Measurements from ENCODE around the gene LRCOL1.
A peak's percentile ranks its signal among the peaks of the same experiment; 100 is the strongest.

LRCOL1 gene

GRCh38 chr12:132622437-132623071, 12.2 kb upstream of the LRCOL1 start (continued):
- TF ChIP-seq ZNF266 (tag by site-specific recombination; IDR thresholded peaks at IDR 0.05; ENCODE audit: low read depth) (no peak), GLIS2 (tag by site-specific recombination; IDR thresholded peaks at IDR 0.05) (no peak; the same call in 1 of the 2 replicates), ZNF571 (tag by site-specific recombination; IDR thresholded peaks at IDR 0.05) (no peak), ZFP69B (tag by site-specific recombination; IDR thresholded peaks at IDR 0.05) (no peak), SETDB1 (IDR thresholded peaks at IDR 0.05; ENCODE audit: insufficient read length, low read length) (no peak), HOXD13 (CRISPR knock-in tag; IDR thresholded peaks at IDR 0.05; ENCODE audit: borderline replicate concordance) (no peak), ZNF561 (tag by site-specific recombination; IDR thresholded peaks at IDR 0.05; ENCODE audit: borderline replicate concordance) (no peak), ZNF324 (tag by site-specific recombination; IDR thresholded peaks at IDR 0.05) (no peak), GLIS1 (tag by site-specific recombination; IDR thresholded peaks at IDR 0.05) (peak; percentile 42), ZNF600 (tag by site-specific recombination; IDR thresholded peaks at IDR 0.05) (peak; percentile 65; the same call in 1 of the 2 replicates), ZFP37 (tag by site-specific recombination; IDR thresholded peaks at IDR 0.05) (no peak), ZNF404 (tag by site-specific recombination; IDR thresholded peaks at IDR 0.05) (no peak), ZNF19 (tag by site-specific recombination; IDR thresholded peaks at IDR 0.05; ENCODE audit: low read depth) (no peak), ZNF23 (tag by site-specific recombination; IDR thresholded peaks at IDR 0.05; ENCODE audit: borderline replicate concordance) (no peak), ZNF391 (tag by site-specific recombination; IDR thresholded peaks at IDR 0.05; ENCODE audit: borderline replicate concordance, low read depth) (no peak), YY1 (tag by site-specific recombination; IDR thresholded peaks at IDR 0.05) (no peak), ZNF302 (tag by site-specific recombination; IDR thresholded peaks at IDR 0.05; ENCODE audit: low read depth) (no peak), ZNF658 (tag by site-specific recombination; IDR thresholded peaks at IDR 0.05) (no peak), ZNF530 (tag by site-specific recombination; IDR thresholded peaks at IDR 0.05; ENCODE audit: low read depth) (no peak), SP2 (tag by site-specific recombination; IDR thresholded peaks at IDR 0.05) (peak; percentile 15; the same call in 1 of the 2 replicates), ZNF202 (tag by site-specific recombination; IDR thresholded peaks at IDR 0.05; ENCODE audit: borderline replicate concordance) (no peak), ZNF140 (tag by site-specific recombination; IDR thresholded peaks at IDR 0.05) (no peak), ZNF311 (tag by site-specific recombination; IDR thresholded peaks at IDR 0.05; ENCODE audit: borderline replicate concordance) (no peak)
- TF ChIP-seq, protein P1, sequence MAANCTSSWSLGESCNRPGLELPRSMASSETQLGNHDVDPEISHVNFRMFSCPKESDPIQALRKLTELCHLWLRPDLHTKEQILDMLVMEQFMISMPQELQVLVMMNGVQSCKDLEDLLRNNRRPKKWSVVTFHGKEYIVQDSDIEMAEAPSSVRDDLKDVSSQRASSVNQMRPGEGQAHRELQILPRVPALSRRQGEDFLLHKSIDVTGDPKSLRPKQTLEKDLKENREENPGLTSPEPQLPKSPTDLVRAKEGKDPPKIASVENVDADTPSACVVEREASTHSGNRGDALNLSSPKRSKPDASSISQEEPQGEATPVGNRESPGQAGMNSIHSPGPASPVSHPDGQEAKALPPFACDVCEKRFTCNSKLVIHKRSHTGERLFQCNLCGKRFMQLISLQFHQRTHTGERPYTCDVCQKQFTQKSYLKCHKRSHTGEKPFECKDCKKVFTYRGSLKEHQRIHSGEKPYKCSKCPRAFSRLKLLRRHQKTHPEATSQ (tag by site-specific recombination; IDR thresholded peaks at IDR 0.05): no peak
- TF ChIP-seq, protein P2, sequence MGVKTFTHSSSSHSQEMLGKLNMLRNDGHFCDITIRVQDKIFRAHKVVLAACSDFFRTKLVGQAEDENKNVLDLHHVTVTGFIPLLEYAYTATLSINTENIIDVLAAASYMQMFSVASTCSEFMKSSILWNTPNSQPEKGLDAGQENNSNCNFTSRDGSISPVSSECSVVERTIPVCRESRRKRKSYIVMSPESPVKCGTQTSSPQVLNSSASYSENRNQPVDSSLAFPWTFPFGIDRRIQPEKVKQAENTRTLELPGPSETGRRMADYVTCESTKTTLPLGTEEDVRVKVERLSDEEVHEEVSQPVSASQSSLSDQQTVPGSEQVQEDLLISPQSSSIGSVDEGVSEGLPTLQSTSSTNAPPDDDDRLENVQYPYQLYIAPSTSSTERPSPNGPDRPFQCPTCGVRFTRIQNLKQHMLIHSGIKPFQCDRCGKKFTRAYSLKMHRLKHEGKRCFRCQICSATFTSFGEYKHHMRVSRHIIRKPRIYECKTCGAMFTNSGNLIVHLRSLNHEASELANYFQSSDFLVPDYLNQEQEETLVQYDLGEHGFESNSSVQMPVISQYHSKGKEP (tag by site-specific recombination; IDR thresholded peaks at IDR 0.05): no peak
- TF ChIP-seq, protein P3, sequence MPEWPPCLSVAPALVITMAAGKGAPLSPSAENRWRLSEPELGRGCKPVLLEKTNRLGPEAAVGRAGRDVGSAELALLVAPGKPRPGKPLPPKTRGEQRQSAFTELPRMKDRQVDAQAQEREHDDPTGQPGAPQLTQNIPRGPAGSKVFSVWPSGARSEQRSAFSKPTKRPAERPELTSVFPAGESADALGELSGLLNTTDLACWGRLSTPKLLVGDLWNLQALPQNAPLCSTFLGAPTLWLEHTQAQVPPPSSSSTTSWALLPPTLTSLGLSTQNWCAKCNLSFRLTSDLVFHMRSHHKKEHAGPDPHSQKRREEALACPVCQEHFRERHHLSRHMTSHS (tag by site-specific recombination; IDR thresholded peaks at IDR 0.05): no peak
